GM13977 (cell line): ENCODE data around the gene PARP15.
A peak's percentile ranks its signal among the peaks of the same experiment; 100 is the strongest.

Experiments used
- DNase-seq: peaks from one replicate; pipeline ENCODE4 v3.0.0; 2012; ENCODE audit warnings: low spot score
- in situ Hi-C: fragments of 300-500 bp; cut with MboI; formaldehyde crosslinking; loops from one replicate; pipeline ENCODE4 v1.12.0; 2022; ENCODE audit warnings: low sequenced_read_pairs, low pct_unique_long_range_greater_than_20kb, mixed read lengths, inconsistent platforms; ENCODE audit not compliant: unreplicated experiment
- TF ChIP-seq, protein P1 (sequence below): IDR thresholded peaks from 2 replicates; pipeline ENCODE4 v1.5.1; 2012; ENCODE audit warnings: mild to moderate bottlenecking, control low read depth; ENCODE audit not compliant: insufficient read depth; ENCODE audit errors: extremely low read depth, missing control alignments

The PARP15 gene

GRCh38 chr3:122621112-122621511 is 43.7 kb downstream of the PARP15 start:
- in situ Hi-C loops: no loop called here
- DNase-seq: peak; percentile 21
- TF ChIP-seq, protein P1, sequence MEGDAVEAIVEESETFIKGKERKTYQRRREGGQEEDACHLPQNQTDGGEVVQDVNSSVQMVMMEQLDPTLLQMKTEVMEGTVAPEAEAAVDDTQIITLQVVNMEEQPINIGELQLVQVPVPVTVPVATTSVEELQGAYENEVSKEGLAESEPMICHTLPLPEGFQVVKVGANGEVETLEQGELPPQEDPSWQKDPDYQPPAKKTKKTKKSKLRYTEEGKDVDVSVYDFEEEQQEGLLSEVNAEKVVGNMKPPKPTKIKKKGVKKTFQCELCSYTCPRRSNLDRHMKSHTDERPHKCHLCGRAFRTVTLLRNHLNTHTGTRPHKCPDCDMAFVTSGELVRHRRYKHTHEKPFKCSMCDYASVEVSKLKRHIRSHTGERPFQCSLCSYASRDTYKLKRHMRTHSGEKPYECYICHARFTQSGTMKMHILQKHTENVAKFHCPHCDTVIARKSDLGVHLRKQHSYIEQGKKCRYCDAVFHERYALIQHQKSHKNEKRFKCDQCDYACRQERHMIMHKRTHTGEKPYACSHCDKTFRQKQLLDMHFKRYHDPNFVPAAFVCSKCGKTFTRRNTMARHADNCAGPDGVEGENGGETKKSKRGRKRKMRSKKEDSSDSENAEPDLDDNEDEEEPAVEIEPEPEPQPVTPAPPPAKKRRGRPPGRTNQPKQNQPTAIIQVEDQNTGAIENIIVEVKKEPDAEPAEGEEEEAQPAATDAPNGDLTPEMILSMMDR: no peak

DNA sequence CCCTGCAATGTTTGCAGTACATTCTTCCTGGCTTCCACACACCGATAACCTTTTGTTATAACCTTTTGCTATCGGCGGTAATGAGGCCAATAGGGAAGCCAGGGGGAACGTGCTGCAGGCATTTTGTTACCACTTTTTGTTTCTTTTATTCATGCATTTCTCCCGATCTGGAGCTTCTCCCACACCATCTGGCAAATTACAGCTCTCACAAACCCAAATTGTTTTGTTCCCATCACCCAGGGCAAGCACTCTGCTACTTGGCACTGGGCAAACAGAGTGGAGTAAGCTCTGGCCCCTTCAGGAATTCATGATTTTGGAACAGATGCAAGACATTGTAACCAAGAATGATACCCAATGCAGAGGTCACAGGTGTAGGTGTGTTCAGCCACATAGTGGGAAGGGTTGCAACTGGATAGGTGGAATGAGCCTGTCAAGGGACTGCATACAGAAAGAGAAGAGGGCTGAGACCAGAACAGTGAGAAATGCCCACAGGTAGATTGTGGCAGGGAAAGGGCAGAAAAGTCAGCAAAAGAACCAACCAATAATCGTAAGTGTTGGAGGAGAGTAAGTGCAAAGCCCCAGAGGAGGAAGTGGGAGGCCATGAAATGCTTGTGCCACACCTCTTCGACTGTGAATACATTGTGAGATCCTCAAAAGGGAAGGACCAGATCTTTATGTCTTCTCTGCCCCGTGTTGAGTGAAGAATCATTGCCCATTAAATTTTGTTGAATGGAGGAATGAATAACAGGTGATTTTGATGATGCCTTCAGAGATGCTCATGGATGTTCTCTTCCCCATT is 45.8 kb downstream of the PARP15 start:
- TF ChIP-seq, protein P1: no peak
- DNase-seq: no peak
- in situ Hi-C loops: no loop called here

GRCh38 chr3:122626515-122627180 is 49.2 kb downstream of the PARP15 start:
- DNase-seq: no peak
- TF ChIP-seq, protein P1: no peak

DNA sequence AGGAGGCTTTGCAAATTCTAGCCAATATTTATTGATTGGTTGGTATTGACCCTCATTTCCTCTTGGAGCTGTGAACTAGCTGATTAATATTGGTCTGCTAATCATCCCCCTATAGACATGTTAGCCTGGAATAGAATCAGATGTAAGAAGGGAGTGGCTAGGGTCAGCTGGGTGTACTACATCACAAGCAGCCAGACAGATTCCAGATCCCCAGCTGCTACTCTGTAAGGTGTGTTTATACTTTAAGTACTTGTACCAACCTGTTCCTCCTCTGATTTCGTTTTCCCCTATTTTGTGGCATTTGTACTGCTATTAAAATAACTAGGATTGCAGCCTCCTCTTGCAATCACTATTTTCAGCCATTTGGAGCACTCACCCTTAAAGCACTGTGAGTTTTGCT is 49.9 kb downstream of the PARP15 start:
- in situ Hi-C loops: no loop called here
- TF ChIP-seq, protein P1: no peak
- no peak for DNase-seq

More at GRCh38 chr3:122626515-122627180, 49.2 kb downstream of the PARP15 start:
- in situ Hi-C loops: no loop called here

DNA sequence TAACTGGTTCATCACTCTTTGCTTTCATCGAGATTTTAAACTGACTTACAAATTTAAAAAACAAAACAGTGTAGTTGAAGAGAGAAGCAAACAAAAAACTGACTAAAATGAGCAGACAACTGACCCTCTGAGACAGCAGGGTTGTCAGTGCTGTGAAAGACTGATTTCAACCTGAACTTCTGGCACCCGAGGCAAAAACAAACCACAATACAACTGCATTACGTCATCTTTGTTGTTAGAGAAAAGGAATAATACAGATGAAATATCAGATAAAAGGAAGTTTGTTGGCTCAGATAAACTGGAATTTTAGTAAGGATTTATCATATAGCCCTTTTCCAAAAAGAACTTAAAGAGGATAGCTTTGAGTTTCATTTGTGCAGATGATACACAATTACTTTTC is 51.1 kb downstream of the PARP15 start:
- in situ Hi-C loops: no loop called here
- TF ChIP-seq, protein P1: no peak
- DNase-seq: no peak

DNA sequence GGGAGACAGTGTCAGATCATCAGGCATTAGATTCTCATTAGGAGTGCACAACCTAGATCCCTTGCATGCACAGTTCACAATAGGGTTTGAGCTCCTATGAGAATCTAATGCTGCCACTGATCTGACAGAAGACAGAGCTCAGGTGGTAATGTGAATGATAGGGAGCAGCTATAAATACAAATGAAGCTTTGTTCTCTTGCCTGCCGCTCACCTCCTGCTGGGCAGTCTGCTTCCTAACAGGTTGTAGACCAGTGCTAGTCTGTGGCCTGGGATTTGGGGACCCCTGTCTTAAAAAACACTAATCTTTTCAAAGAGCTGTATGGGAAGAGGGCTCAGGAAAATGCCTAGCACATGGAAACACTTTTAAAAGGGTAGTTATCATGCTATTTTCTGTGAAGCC is 52.3 kb downstream of the PARP15 start:
- DNase-seq: no peak
- TF ChIP-seq, protein P1: no peak
- in situ Hi-C loops: no loop called here
